ENCODE data around the gene FAM107B. TPM values are rescaled to one million over a fixed set of nuclear protein-coding genes. Genes with fewer than 3 reads are reported as not detected.

FAM107B gene
- total and polyA plus RNA-seq, 2 of the 8 experiments (the other 6 are each of a cell fraction or from before 2014, with no cell fraction given): 7.5 to 28.1 TPM

DNA sequence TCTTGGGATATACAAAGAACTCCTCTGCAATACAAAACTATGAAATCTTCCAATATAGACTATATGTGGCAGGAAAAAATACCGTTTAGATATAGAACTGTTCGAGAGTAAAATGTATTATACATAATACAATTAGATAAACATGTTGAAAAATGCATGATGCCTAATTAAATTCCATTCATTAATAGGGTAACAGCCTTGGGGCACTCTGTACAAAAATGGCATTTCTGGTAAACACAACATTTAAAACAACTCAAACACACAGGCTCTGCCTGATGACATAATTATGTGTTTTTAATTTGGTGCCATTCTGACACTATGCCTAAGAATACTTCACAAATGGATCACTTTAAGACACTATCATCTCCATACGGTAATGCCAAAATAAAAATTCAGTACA is 180.9 kb downstream of the FAM107B start (continued):
- no peak for TF ChIP-seq JUND (IDR thresholded peaks at IDR 0.05; ENCODE audit: low read length)
- TF ChIP-seq, protein P1, sequence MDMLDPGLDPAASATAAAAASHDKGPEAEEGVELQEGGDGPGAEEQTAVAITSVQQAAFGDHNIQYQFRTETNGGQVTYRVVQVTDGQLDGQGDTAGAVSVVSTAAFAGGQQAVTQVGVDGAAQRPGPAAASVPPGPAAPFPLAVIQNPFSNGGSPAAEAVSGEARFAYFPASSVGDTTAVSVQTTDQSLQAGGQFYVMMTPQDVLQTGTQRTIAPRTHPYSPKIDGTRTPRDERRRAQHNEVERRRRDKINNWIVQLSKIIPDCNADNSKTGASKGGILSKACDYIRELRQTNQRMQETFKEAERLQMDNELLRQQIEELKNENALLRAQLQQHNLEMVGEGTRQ (IDR thresholded peaks at IDR 0.05; ENCODE audit: low read length): no peak

Data from H1 (cell line).